Skeletal muscle cell (primary cell): Measurements from ENCODE around the gene ENOX1.

ENCODE experiments used
- DNase-seq: peaks from one replicate; pipeline ENCODE4 v3.0.0-alpha.2; 2010; ENCODE audit warnings: low read depth
- H3K4me3 ChIP-seq: 2 replicates; pipeline ENCODE4 v1.5.1; 2011; ENCODE audit warnings: low read depth, mild to moderate bottlenecking, control low read depth, low read length, moderate library complexity

ENOX1 gene

GRCh38 chr13:43232144-43232872 lies 554.5 kb downstream of the ENOX1 start:
- no peak overlapping the region for H3K4me3 ChIP-seq
- DNase-seq: no peak

GRCh38 chr13:43230989-43231388 lies 555.8 kb downstream of the ENOX1 start:
- no peak for DNase-seq
- no peak overlapping the region for H3K4me3 ChIP-seq

- H3K4me3 ChIP-seq: no peak overlapping the region
- no peak for DNase-seq
Observed at GRCh38 chr13:43229506-43229905, 557.3 kb downstream of the ENOX1 start.

- DNase-seq: no peak
Observed at GRCh38 chr13:43227721-43228120, 559.1 kb downstream of the ENOX1 start.

GRCh38 chr13:43223216-43223615 lies 563.6 kb downstream of the ENOX1 start:
- DNase-seq: no peak
- no peak overlapping the region for H3K4me3 ChIP-seq

More at GRCh38 chr13:43227721-43228120, 559.1 kb downstream of the ENOX1 start:
- no peak overlapping the region for H3K4me3 ChIP-seq

- no peak overlapping the region for H3K4me3 ChIP-seq
- DNase-seq: no peak
Observed at GRCh38 chr13:43222086-43222485, 564.7 kb downstream of the ENOX1 start.

- DNase-seq: no peak
Observed at GRCh38 chr13:43221611-43222010, 565.2 kb downstream of the ENOX1 start.

GRCh38 chr13:43220873-43221595 lies 565.7 kb downstream of the ENOX1 start:
- no peak for DNase-seq
- H3K4me3 ChIP-seq: no peak overlapping the region

More at GRCh38 chr13:43221611-43222010, 565.2 kb downstream of the ENOX1 start:
- H3K4me3 ChIP-seq: no peak overlapping the region

- H3K4me3 ChIP-seq: no peak overlapping the region
- DNase-seq: no peak
Observed at GRCh38 chr13:43214124-43214523, 572.6 kb downstream of the ENOX1 start.

- DNase-seq: no peak
- H3K4me3 ChIP-seq: no peak overlapping the region
Observed at GRCh38 chr13:43206838-43207237, 579.9 kb downstream of the ENOX1 start.

GRCh38 chr13:43205416-43205815 lies 581.4 kb downstream of the ENOX1 start:
- no peak for DNase-seq
- H3K4me3 ChIP-seq: no peak overlapping the region

GRCh38 chr13:43204591-43204990 lies 582.2 kb downstream of the ENOX1 start:
- H3K4me3 ChIP-seq: no peak overlapping the region
- DNase-seq: no peak

- DNase-seq: no peak
- H3K4me3 ChIP-seq: no peak overlapping the region
Observed at GRCh38 chr13:43203781-43204180, 583.0 kb downstream of the ENOX1 start.

- no peak for DNase-seq
- no peak overlapping the region for H3K4me3 ChIP-seq
Observed at GRCh38 chr13:43200736-43201135, 586.0 kb downstream of the ENOX1 start.

GRCh38 chr13:43200307-43200706 lies 586.5 kb downstream of the ENOX1 start:
- DNase-seq: no peak
- H3K4me3 ChIP-seq: no peak overlapping the region

- DNase-seq: no peak
- no peak overlapping the region for H3K4me3 ChIP-seq
Observed at GRCh38 chr13:43196750-43197370, 589.9 kb downstream of the ENOX1 start.

- no peak for DNase-seq
Observed at GRCh38 chr13:43196086-43196621, 590.6 kb downstream of the ENOX1 start.

GRCh38 chr13:43195551-43195950 lies 591.2 kb downstream of the ENOX1 start:
- H3K4me3 ChIP-seq: no peak overlapping the region
- DNase-seq: no peak

More at GRCh38 chr13:43196086-43196621, 590.6 kb downstream of the ENOX1 start:
- H3K4me3 ChIP-seq: no peak overlapping the region

- no peak for DNase-seq
- no peak overlapping the region for H3K4me3 ChIP-seq
Observed at GRCh38 chr13:43195112-43195511, 591.7 kb downstream of the ENOX1 start.

- H3K4me3 ChIP-seq: no peak overlapping the region
- no peak for DNase-seq
Observed at GRCh38 chr13:43193789-43194420, 592.9 kb downstream of the ENOX1 start.
